Myocyte (in vitro differentiated cells): ENCODE data around the gene ATG16L2. TPM values are rescaled to one million over a fixed set of nuclear protein-coding genes. Genes with fewer than 3 reads are reported as not detected.
"Not testable (repeated sequence)": the region's sequence is repeated elsewhere in the genome, so short reads cannot be mapped to it uniquely, and the experiment has no call there.

ENCODE experiments used
- DNase-seq: peaks from one replicate; pipeline ENCODE4 v3.0.0-alpha.2; 2012; ENCODE audit warnings: low read depth
- total RNA-seq: library from RNA; depleted of rRNA; stranded (reverse); fragments of >200 nt; gene quantifications from 2 replicates; pipeline ENCODE4 v1.2.3, GENCODE V29; 2014

The ATG16L2 gene
- total RNA-seq, 1 donor from 2014 or later: 23.0 TPM

GRCh38 chr11:72842653-72843330 is 28.6 kb downstream of the ATG16L2 start:
- DNase-seq: no peak

- peak; percentile 12 for DNase-seq
Observed at GRCh38 chr11:72844356-72844755, 30.1 kb downstream of the ATG16L2 start.

GRCh38 chr11:72848846-72849466 is 34.7 kb downstream of the ATG16L2 start:
- peak; percentile 52 for DNase-seq

- DNase-seq: no peak
Observed at GRCh38 chr11:72850832-72851231, 36.6 kb downstream of the ATG16L2 start.

- DNase-seq: no peak
Observed at GRCh38 chr11:72851726-72852125, 37.5 kb downstream of the ATG16L2 start.

GRCh38 chr11:72856065-72856464 is 41.9 kb downstream of the ATG16L2 start:
- no peak for DNase-seq

GRCh38 chr11:72856551-72857345 is 42.5 kb downstream of the ATG16L2 start:
- peak; percentile 12 for DNase-seq

GRCh38 chr11:72858267-72858666 is 44.1 kb downstream of the ATG16L2 start:
- DNase-seq: not testable (repeated sequence)

- no peak for DNase-seq
Observed at GRCh38 chr11:72859126-72859525, 44.9 kb downstream of the ATG16L2 start.

GRCh38 chr11:72860010-72860409 is 45.8 kb downstream of the ATG16L2 start:
- DNase-seq: no peak

GRCh38 chr11:72860592-72860991 is 46.4 kb downstream of the ATG16L2 start:
- DNase-seq: no peak

- DNase-seq: no peak
Observed at GRCh38 chr11:72863091-72863490, 48.9 kb downstream of the ATG16L2 start.

GRCh38 chr11:72863916-72864315 is 49.7 kb downstream of the ATG16L2 start:
- DNase-seq: no peak

- peak; percentile 23 for DNase-seq
Observed at GRCh38 chr11:72864702-72865655, 50.8 kb downstream of the ATG16L2 start.

- DNase-seq: no peak
Observed at GRCh38 chr11:72867970-72868369, 53.8 kb downstream of the ATG16L2 start.

GRCh38 chr11:72869831-72870230 is 55.6 kb downstream of the ATG16L2 start:
- DNase-seq: no peak

- no peak for DNase-seq
Observed at GRCh38 chr11:72871119-72871518, 56.9 kb downstream of the ATG16L2 start.

- DNase-seq: no peak
Observed at GRCh38 chr11:72872012-72872411, 57.8 kb downstream of the ATG16L2 start.

- DNase-seq: peak; percentile 46
Observed at GRCh38 chr11:72875736-72876135, 61.5 kb downstream of the ATG16L2 start.

- no peak for DNase-seq
Observed at GRCh38 chr11:72876147-72876546, 61.9 kb downstream of the ATG16L2 start.
